ENCODE measurements around the gene CAD.

- TF ChIP-seq, protein P1, sequence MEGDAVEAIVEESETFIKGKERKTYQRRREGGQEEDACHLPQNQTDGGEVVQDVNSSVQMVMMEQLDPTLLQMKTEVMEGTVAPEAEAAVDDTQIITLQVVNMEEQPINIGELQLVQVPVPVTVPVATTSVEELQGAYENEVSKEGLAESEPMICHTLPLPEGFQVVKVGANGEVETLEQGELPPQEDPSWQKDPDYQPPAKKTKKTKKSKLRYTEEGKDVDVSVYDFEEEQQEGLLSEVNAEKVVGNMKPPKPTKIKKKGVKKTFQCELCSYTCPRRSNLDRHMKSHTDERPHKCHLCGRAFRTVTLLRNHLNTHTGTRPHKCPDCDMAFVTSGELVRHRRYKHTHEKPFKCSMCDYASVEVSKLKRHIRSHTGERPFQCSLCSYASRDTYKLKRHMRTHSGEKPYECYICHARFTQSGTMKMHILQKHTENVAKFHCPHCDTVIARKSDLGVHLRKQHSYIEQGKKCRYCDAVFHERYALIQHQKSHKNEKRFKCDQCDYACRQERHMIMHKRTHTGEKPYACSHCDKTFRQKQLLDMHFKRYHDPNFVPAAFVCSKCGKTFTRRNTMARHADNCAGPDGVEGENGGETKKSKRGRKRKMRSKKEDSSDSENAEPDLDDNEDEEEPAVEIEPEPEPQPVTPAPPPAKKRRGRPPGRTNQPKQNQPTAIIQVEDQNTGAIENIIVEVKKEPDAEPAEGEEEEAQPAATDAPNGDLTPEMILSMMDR (conservative IDR thresholded peaks at IDR 0.05; ENCODE audit: low read length) = no peak
- TF ChIP-seq EZH2phosphoT487 (IDR thresholded peaks at IDR 0.05; ENCODE audit: borderline replicate concordance) = no peak
These were observed 27.2 kb upstream of the CAD start for GRCh38 chr2:27189989-27190388.
